Pancreas (tissue), 10 donors: ENCODE results near the gene LMO3. TPM values are rescaled to one million over a fixed set of nuclear protein-coding genes. Genes with fewer than 3 reads are reported as not detected.
A peak's percentile ranks its signal among the peaks of the same experiment; 100 is the strongest.

Experiments used
- ATAC-seq, 4 donors: fragments of 200-7000 bp; cut with Tn5 transposase; one replicate each; pipeline versions ENCODE4 v1.8.0 to v1.9.1; 2020; ENCODE audit warnings: mild to moderate bottlenecking in 4 of 4, moderate library complexity in 4 of 4
- DNase-seq, 6 donors: peaks; one replicate each; pipeline ENCODE4 v3.0.0-alpha.2; 2020
- FAIRE-seq: peaks from 2 replicates; lab custom pipeline; 2012; peaks lifted over from hg19 to GRCh38; lab: Jason Lieb, UNC
- H3K27ac ChIP-seq, 4 donors: fragments of 200-600 bp; sonication (generic); 1 replicate in 3 of 4; 2 replicates in 1 of 4; pipeline versions ENCODE4 v1.5.0 to v1.8.0; 2020
- H3K27me3 ChIP-seq, 4 donors: fragments of 200-600 bp; one replicate each; pipeline ENCODE4 v1.8.0; 2021
- H3K36me3 ChIP-seq, 3 donors: fragments of 200-600 bp; sonication (generic) in 1 of 3; one replicate each; pipeline versions ENCODE4 v1.5.0 to v1.8.0; 2020 to 2021
- H3K4me1 ChIP-seq, 3 donors: fragments of 200-600 bp; one replicate each; pipeline ENCODE4 v1.8.0; 2021
- H3K4me3 ChIP-seq, 4 donors: fragments of 200-600 bp; sonication (generic) in 2 of 4; one replicate each; pipeline versions ENCODE4 v1.5.0 to v1.8.0; 2020 to 2021
- H3K9me3 ChIP-seq, 4 donors: fragments of 200-600 bp; one replicate each; pipeline ENCODE4 v1.8.0; 2021
- CTCF ChIP-seq, 4 donors: fragments of 200-600 bp; sonication (generic) in 3 of 4; IDR thresholded peaks; one replicate each; pipeline versions ENCODE4 v1.5.0 to v1.8.0; 2021; ENCODE audit warnings: antibody characterized with exemption in 4 of 4
- WGBS, 2 donors: extraction: QIAGEN DNeasy Blood & Tissue Kit; methylation state at CpG; one replicate each; pipeline ENCODE4 v1.1.7; 2013; 5-methylcytosine and 5-hydroxymethylcytosine counted together
- intact Hi-C, 3 donors: fragments of 100-400 bp; cut with DNase I; formaldehyde crosslinking; loops; one replicate each; pipeline versions ENCODE4 v1.11.1 to v1.14.2; 2022
- polyA plus RNA-seq, 2 donors: library from polyadenylated mRNA; stranded (reverse); fragments of 200-250 nt; gene quantifications; one replicate each; pipeline ENCODE4 v1.2.3, GENCODE V29; 2013
- total RNA-seq, 6 donors: library from RNA; stranded (reverse); fragmentation: NEBNext Ultra II Directional in 4 of 6; extraction: Animal tissue kit (Norgen Biotek cat#: 25700) in 4 of 6; gene quantifications; one replicate each; pipeline versions ENCODE4 v1.2.1 to v1.2.4, GENCODE V29; 2021 to 2023
- donor health status: healthy with polysubstance abuse.
- donor health status: DM: no; HTN: no; CAD: no; lungs with moderate emphysema.
- donor health status: DM: no; HTN: no; CAD: no.
- donor health status: control.
- donor health status: control.
- donor health status: Bipolar disorder and iron deficiency.
- donor health status: DM: yes; HTN: yes; CAD: no.
- donor health status: DM: no; HTN: no; CAD: no.
- donor health status: DM: no; HTN: no; CAD: no.
- donor health status: DM: yes; HTN: yes; CAD: no.

LMO3 gene
- total and polyA plus RNA-seq, 8 donors: 5.0 to 36.3 (median 15.9) TPM

GRCh38 chr12:16619537-16619936 is 13.6 kb upstream of the LMO3 start:
- Histone ChIP-seq H3K4me1 (peaks cover 0 to 8% (median 0%) of the 10 kb centered on the region in 3 donors), H3K27ac (no peak overlapping the region), H3K9me3 (no peaks in the 10 kb centered on the region), H3K4me3 (no peak overlapping the region), H3K27me3 (no peaks in the 10 kb centered on the region), H3K36me3 (no peaks in the 10 kb centered on the region)
- TF ChIP-seq CTCF (IDR thresholded peaks at IDR 0.05): no peak
- no peak for ATAC-seq
- intact Hi-C loops: no loop called here
- FAIRE-seq: no peak
- no peak for DNase-seq

GRCh38 chr12:16618256-16618655 is 12.3 kb upstream of the LMO3 start:
- no peak for DNase-seq

DNA sequence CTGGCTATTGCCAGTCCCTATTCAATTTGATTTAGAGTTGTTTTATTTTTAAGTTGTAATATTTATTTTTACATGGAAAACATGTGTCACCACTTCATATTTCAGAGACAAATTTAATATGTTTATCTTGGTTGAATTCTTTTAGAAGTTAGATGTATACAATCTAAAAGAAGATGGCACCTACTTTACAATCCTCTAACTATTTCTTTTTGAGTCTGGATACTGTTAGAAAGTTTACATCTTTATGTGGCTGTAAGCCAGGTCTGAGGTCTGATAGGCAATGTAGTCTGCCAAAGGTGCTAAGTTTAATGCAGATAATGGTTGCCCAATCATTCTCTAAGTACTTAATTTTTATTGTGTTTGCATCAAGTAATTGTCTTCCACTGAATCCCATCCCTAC is 7.2 kb upstream of the LMO3 start:
- intact Hi-C loops: no loop called here
- DNase-seq (no peak), FAIRE-seq (peak; percentile 95), ATAC-seq (peak in 1 of 4 donors; percentile 16)
- TF ChIP-seq CTCF (IDR thresholded peaks at IDR 0.05): no peak
- peak overlapping the region in 3 of 4 donors; percentile 3 to 88 (median 84) for H3K27ac ChIP-seq
- peaks cover 0 to 7% (median 5%) of the 10 kb centered on the region in 3 donors for H3K4me1 ChIP-seq
- no peaks in the 10 kb centered on the region for H3K27me3 ChIP-seq
- no peaks in the 10 kb centered on the region for H3K36me3 ChIP-seq
- no peaks in the 10 kb centered on the region for H3K9me3 ChIP-seq
- H3K4me3 ChIP-seq: no peak overlapping the region

More at GRCh38 chr12:16618256-16618655, 12.3 kb upstream of the LMO3 start:
- no peaks in the 10 kb centered on the region for H3K36me3 ChIP-seq
- ATAC-seq (no peak), FAIRE-seq (no peak)
- no peak overlapping the region for H3K27ac ChIP-seq
- H3K4me1 ChIP-seq: peaks cover 0 to 7% (median 2%) of the 10 kb centered on the region in 3 donors
- no peak for TF ChIP-seq CTCF (IDR thresholded peaks at IDR 0.05)
- intact Hi-C loops: no loop called here
- no peaks in the 10 kb centered on the region for H3K9me3 ChIP-seq
- WGBS, 2 donors: 46 to 55% methylated on average over 1 of the region's 1 CpG
- H3K4me3 ChIP-seq: no peak overlapping the region
- H3K27me3 ChIP-seq: no peaks in the 10 kb centered on the region

DNA sequence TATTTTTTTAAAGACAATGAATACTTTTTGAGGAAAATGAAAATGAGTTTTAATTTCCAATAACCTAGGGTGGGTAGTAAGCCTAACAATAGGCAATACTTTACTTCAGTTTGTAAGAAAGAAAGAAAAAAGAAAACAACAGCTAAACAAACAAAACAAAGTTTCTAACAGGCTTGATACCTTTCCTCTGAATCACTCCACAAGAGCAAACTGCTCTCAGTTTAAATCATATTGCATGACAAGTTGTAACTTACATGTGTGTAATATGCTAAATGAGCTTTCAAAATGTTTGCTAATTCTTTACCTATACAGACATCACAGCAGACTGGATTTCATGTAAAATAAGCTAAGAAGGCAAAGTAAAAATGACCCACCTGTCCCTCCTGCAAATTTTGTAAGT is 6.7 kb upstream of the LMO3 start:
- TF ChIP-seq CTCF (IDR thresholded peaks at IDR 0.05): no peak
- H3K4me1 ChIP-seq: peaks cover 0 to 7% (median 5%) of the 10 kb centered on the region in 3 donors
- ATAC-seq: peak in 3 of 4 donors; percentile 11 to 37 (median 17)
- peak overlapping the region; percentile 3 to 88 (median 64) for H3K27ac ChIP-seq
- no peak for FAIRE-seq
- H3K36me3 ChIP-seq: no peaks in the 10 kb centered on the region
- H3K9me3 ChIP-seq: no peaks in the 10 kb centered on the region
- no peak for DNase-seq
- no peaks in the 10 kb centered on the region for H3K27me3 ChIP-seq
- peak overlapping the region in 2 of 4 donors; percentile 5 to 15 for H3K4me3 ChIP-seq
- intact Hi-C loops: no loop called here

- peaks cover 0 to 7% (median 5%) of the 10 kb centered on the region in 3 donors for H3K4me1 ChIP-seq
- peak in 3 of 4 donors; percentile 13 to 42 (median 25) for ATAC-seq
- H3K27ac ChIP-seq: peak overlapping the region; percentile 40 to 88 (median 64)
- no peaks in the 10 kb centered on the region for H3K9me3 ChIP-seq
- H3K4me3 ChIP-seq: peak overlapping the region in 2 of 4 donors; percentile 11 to 48
- TF ChIP-seq CTCF (IDR thresholded peaks at IDR 0.05): no peak
- intact Hi-C loops: no loop called here
- FAIRE-seq: no peak
- H3K27me3 ChIP-seq: no peaks in the 10 kb centered on the region
- DNase-seq: peak in 1 of 6 donors; percentile 26
- WGBS, 2 donors: 28 to 29% methylated on average over 2 of the region's 2 CpGs
- no peaks in the 10 kb centered on the region for H3K36me3 ChIP-seq
These were observed 5.2 kb upstream of the LMO3 start for GRCh38 chr12:16611146-16611545.
